Measurements from ENCODE around the gene SHISA2.

The SHISA2 gene

GRCh38 chr13:26025196-26025595 is 26.6 kb downstream of the SHISA2 start:
- no peak for TF ChIP-seq CTCF (IDR thresholded peaks at IDR 0.05; ENCODE audit: low read depth, low read length)
- Histone ChIP-seq H3K9me3 (ENCODE audit: severe bottlenecking) (no peaks in the 10 kb centered on the region), H3K36me3 (no peaks in the 10 kb centered on the region), H3K4me3 (ENCODE audit: low read depth, low read length) (no peak overlapping the region), H3K27me3 (ENCODE audit: insufficient read depth, low read depth, severe bottlenecking) (no peaks in the 10 kb centered on the region), H3K27ac (no peak overlapping the region)
- no peak for DNase-seq

- Histone ChIP-seq H3K27ac (no peak overlapping the region), H3K4me3 (ENCODE audit: low read depth, low read length) (no peak overlapping the region), H3K36me3 (no peaks in the 10 kb centered on the region), H3K9me3 (ENCODE audit: severe bottlenecking) (no peaks in the 10 kb centered on the region), H3K27me3 (ENCODE audit: insufficient read depth, low read depth, severe bottlenecking) (no peaks in the 10 kb centered on the region)
- TF ChIP-seq CTCF (IDR thresholded peaks at IDR 0.05; ENCODE audit: low read depth, low read length): no peak
- DNase-seq: no peak
Measured at GRCh38 chr13:26024558-26024957, 27.3 kb downstream of the SHISA2 start.

- Histone ChIP-seq H3K27ac (no peak overlapping the region), H3K36me3 (no peaks in the 10 kb centered on the region), H3K9me3 (ENCODE audit: severe bottlenecking) (no peaks in the 10 kb centered on the region), H3K27me3 (ENCODE audit: insufficient read depth, low read depth, severe bottlenecking) (no peaks in the 10 kb centered on the region), H3K4me3 (ENCODE audit: low read depth, low read length) (no peak overlapping the region)
- DNase-seq: no peak
- no peak for TF ChIP-seq CTCF (IDR thresholded peaks at IDR 0.05; ENCODE audit: low read depth, low read length)
Measured at GRCh38 chr13:26022538-26023292, 29.1 kb downstream of the SHISA2 start.

- no peak for DNase-seq
- H3K4me3 ChIP-seq (ENCODE audit: low read depth, low read length): no peak overlapping the region
- no peak overlapping the region for H3K27ac ChIP-seq
- no peaks in the 10 kb centered on the region for H3K36me3 ChIP-seq
- no peaks in the 10 kb centered on the region for H3K9me3 ChIP-seq (ENCODE audit: severe bottlenecking)
- no peaks in the 10 kb centered on the region for H3K27me3 ChIP-seq (ENCODE audit: insufficient read depth, low read depth, severe bottlenecking)
- no peak for TF ChIP-seq CTCF (IDR thresholded peaks at IDR 0.05; ENCODE audit: low read depth, low read length)
Measured at GRCh38 chr13:26021956-26022355, 29.9 kb downstream of the SHISA2 start.

GRCh38 chr13:26021516-26021915 is 30.3 kb downstream of the SHISA2 start:
- no peaks in the 10 kb centered on the region for H3K27me3 ChIP-seq (ENCODE audit: insufficient read depth, low read depth, severe bottlenecking)
- TF ChIP-seq CTCF (IDR thresholded peaks at IDR 0.05; ENCODE audit: low read depth, low read length): no peak
- H3K4me3 ChIP-seq (ENCODE audit: low read depth, low read length): no peak overlapping the region
- H3K9me3 ChIP-seq (ENCODE audit: severe bottlenecking): no peaks in the 10 kb centered on the region
- no peak overlapping the region for H3K27ac ChIP-seq
- no peak for DNase-seq
- H3K36me3 ChIP-seq: no peaks in the 10 kb centered on the region

GRCh38 chr13:26020891-26021290 is 30.9 kb downstream of the SHISA2 start:
- Histone ChIP-seq H3K27me3 (ENCODE audit: insufficient read depth, low read depth, severe bottlenecking) (no peaks in the 10 kb centered on the region), H3K4me3 (ENCODE audit: low read depth, low read length) (no peak overlapping the region), H3K27ac (no peak overlapping the region), H3K9me3 (ENCODE audit: severe bottlenecking) (no peaks in the 10 kb centered on the region), H3K36me3 (no peaks in the 10 kb centered on the region)
- no peak for TF ChIP-seq CTCF (IDR thresholded peaks at IDR 0.05; ENCODE audit: low read depth, low read length)
- no peak for DNase-seq

All from WERI-Rb-1 (cell line).